Keratinocyte (primary cell): ENCODE results near the gene MAGI3. TPM values are rescaled to one million over a fixed set of nuclear protein-coding genes. Genes with fewer than 3 reads are reported as not detected.

Source experiments
- DNase-seq: peaks from one replicate; pipeline ENCODE4 v3.0.0-alpha.2; 2011; ENCODE audit warnings: low read depth, missing footprints, low spot score
- FAIRE-seq: peaks from 2 replicates; lab custom pipeline; 2011; peaks lifted over from hg19 to GRCh38; lab: Jason Lieb, UNC
- H2AFZ ChIP-seq: 2 replicates; pipeline ENCODE4 v1.6.0; 2012; ENCODE audit warnings: low read length, control low read depth, inconsistent platforms; ENCODE audit not compliant: control insufficient read depth
- H3K27ac ChIP-seq: 2 replicates; pipeline ENCODE4 v1.5.1; 2011; ENCODE audit warnings: low read length; ENCODE audit not compliant: control insufficient read depth, insufficient read depth
- H3K27me3 ChIP-seq: 3 replicates; pipeline ENCODE4 v1.6.0; 2011; ENCODE audit warnings: low read length; ENCODE audit not compliant: control insufficient read depth, insufficient read depth; ENCODE audit errors: extremely low read depth
- H3K36me3 ChIP-seq, 2 experiments: 2 replicates in 1 of 2; 3 replicates in 1 of 2; pipeline ENCODE4 v1.5.1; 2011; ENCODE audit warnings: low read length in 2 of 2, mild to moderate bottlenecking in 1 of 2; ENCODE audit not compliant: control insufficient read depth in 2 of 2, insufficient read depth in 2 of 2; ENCODE audit errors: extremely low read depth in 1 of 2
- H3K4me1 ChIP-seq: 3 replicates; pipeline ENCODE4 v1.5.1; 2011; ENCODE audit warnings: low read length; ENCODE audit not compliant: control insufficient read depth, insufficient read depth; ENCODE audit errors: extremely low read depth
- H3K4me2 ChIP-seq: 3 replicates; pipeline ENCODE4 v1.6.0; 2011; ENCODE audit warnings: low read depth, low read length; ENCODE audit not compliant: control insufficient read depth, insufficient read depth; ENCODE audit errors: extremely low read depth
- H3K4me3 ChIP-seq, 3 experiments: fragments of 200-600 bp in 1 of 3; sonication (generic) in 1 of 3; 2 replicates in 2 of 3; 3 replicates in 1 of 3; pipeline ENCODE4 v1.5.1; 2011 to 2016; ENCODE audit warnings: low read length in 3 of 3, mild to moderate bottlenecking in 3 of 3, control low read depth in 2 of 3, inconsistent platforms in 1 of 3, low read depth in 1 of 3, mixed read lengths in 1 of 3, mixed run types in 1 of 3, moderate library complexity in 1 of 3; ENCODE audit not compliant: control insufficient read depth in 2 of 3, insufficient read depth in 2 of 3; ENCODE audit errors: extremely low read depth in 1 of 3
- H3K79me2 ChIP-seq: 2 replicates; pipeline ENCODE4 v1.6.0; 2012; ENCODE audit warnings: low read length; ENCODE audit not compliant: control insufficient read depth, insufficient read depth
- H3K9ac ChIP-seq: 3 replicates; pipeline ENCODE4 v1.6.0; 2011; ENCODE audit warnings: low read length; ENCODE audit not compliant: control insufficient read depth, insufficient read depth; ENCODE audit errors: extremely low read depth
- H3K9me1 ChIP-seq: 3 replicates; pipeline ENCODE4 v1.6.0; 2011; ENCODE audit warnings: low read length; ENCODE audit not compliant: control insufficient read depth, insufficient read depth; ENCODE audit errors: extremely low read depth
- H3K9me3 ChIP-seq: 2 replicates; pipeline ENCODE4 v1.5.1; 2012; ENCODE audit warnings: low read depth, low read length; ENCODE audit not compliant: control insufficient read depth
- H4K20me1 ChIP-seq: 3 replicates; pipeline ENCODE4 v1.6.0; 2011; ENCODE audit warnings: low read length; ENCODE audit not compliant: control insufficient read depth, insufficient read depth; ENCODE audit errors: extremely low read depth
- CTCF ChIP-seq, 3 experiments: IDR thresholded peaks in 1 of 3; conservative IDR thresholded peaks in 1 of 3; optimal IDR thresholded peaks in 1 of 3; 2 replicates in 2 of 3; 3 replicates in 1 of 3; pipeline versions ENCODE3 to v1.5.1; 2011; ENCODE audit warnings: low read length in 3 of 3, mild to moderate bottlenecking in 3 of 3, moderate library complexity in 2 of 3, control low read depth in 1 of 3, inconsistent platforms in 1 of 3; ENCODE audit not compliant: insufficient read depth in 2 of 3; ENCODE audit errors: extremely low read depth in 1 of 3
- EZH2 ChIP-seq: IDR thresholded peaks from one replicate; pipeline ENCODE4 v1.6.1; 2012; ENCODE audit warnings: inconsistent platforms, mild to moderate bottlenecking, low read length, moderate library complexity
- dilution Hi-C: fragments of 300-500 bp; cut with MboI; formaldehyde crosslinking; loops from one replicate; pipeline ENCODE4 v1.7.0; 2020; ENCODE audit warnings: low sequenced_read_pairs; ENCODE audit not compliant: extremely low pct_ligation_motif_present
- polyA plus RNA-seq, 5 experiments: library from polyadenylated mRNA; depleted of rRNA in 3 of 5; stranded (reverse) in 3 of 5; stranded (forward) in 1 of 5; unstranded in 1 of 5; fragments of >200 nt; gene quantifications; 1 replicate in 1 of 5; 2 replicates in 3 of 5; 3 replicates in 1 of 5; pipeline versions ENCODE4 v1.2.1 to v1.2.3, GENCODE V29; 2011 to 2012; ENCODE audit warnings: missing spikeins in 2 of 5, low read depth in 1 of 5, low replicate concordance in 1 of 5

Gene MAGI3
- polyA plus RNA-seq, 1 donor (not counting 4 experiments of a cell fraction or from before 2014, with no cell fraction given): 3.2 TPM

GRCh38 chr1:113610372-113610771 is 220.1 kb downstream of the MAGI3 start:
- H2AFZ ChIP-seq: no peak overlapping the region
- H3K27ac ChIP-seq: no peak overlapping the region

GRCh38 chr1:113615425-113615824 is 225.1 kb downstream of the MAGI3 start:
- Histone ChIP-seq H3K4me1 (peaks cover 22% of the 10 kb centered on the region), H3K9me1 (no peaks in the 10 kb centered on the region), H3K4me3 (no peak overlapping the region), H4K20me1 (no peaks in the 10 kb centered on the region), H3K27ac (peak overlapping the region; percentile 5), H3K9me3 (no peaks in the 10 kb centered on the region), H3K36me3 (no peaks in the 10 kb centered on the region), H3K27me3 (no peaks in the 10 kb centered on the region), H3K9ac (no peak overlapping the region), H3K79me2 (no peaks in the 10 kb centered on the region), H3K4me2 (peak overlapping the region; percentile 49), H2AFZ (no peak overlapping the region)
- dilution Hi-C loops: no loop called here
- no peak for TF ChIP-seq CTCF (optimal IDR thresholded peaks at IDR 0.05 in 1 of 3, IDR thresholded peaks at IDR 0.05 in 1 of 3, conservative IDR thresholded peaks at IDR 0.05 in 1 of 3; ENCODE audit: extremely low read depth in 1 of 3, insufficient read depth in 2 of 3, low read length in 3 of 3)
- TF ChIP-seq EZH2: no peak
- DNase-seq (peak; percentile 4), FAIRE-seq (no peak)

More at GRCh38 chr1:113610372-113610771, 220.1 kb downstream of the MAGI3 start:
- H3K4me2 ChIP-seq: no peak overlapping the region
- no peaks in the 10 kb centered on the region for H3K79me2 ChIP-seq
- no peak overlapping the region for H3K9ac ChIP-seq
- no peak for FAIRE-seq
- dilution Hi-C loops: no loop called here
- peaks cover 9% of the 10 kb centered on the region for H3K4me1 ChIP-seq
- no peaks in the 10 kb centered on the region for H3K9me1 ChIP-seq
- H4K20me1 ChIP-seq: no peaks in the 10 kb centered on the region
- H3K36me3 ChIP-seq: no peaks in the 10 kb centered on the region
- no peak for DNase-seq
- no peaks in the 10 kb centered on the region for H3K9me3 ChIP-seq
- TF ChIP-seq EZH2 (no peak), CTCF (optimal IDR thresholded peaks at IDR 0.05 in 1 of 3, IDR thresholded peaks at IDR 0.05 in 1 of 3, conservative IDR thresholded peaks at IDR 0.05 in 1 of 3; ENCODE audit: extremely low read depth in 1 of 3, insufficient read depth in 2 of 3, low read length in 3 of 3) (no peak)
- no peak overlapping the region for H3K4me3 ChIP-seq
- no peaks in the 10 kb centered on the region for H3K27me3 ChIP-seq
